ENCODE data around the gene PPT2. TPM values are rescaled to one million over a fixed set of nuclear protein-coding genes. Genes with fewer than 3 reads are reported as not detected.

The PPT2 gene
- total and polyA plus RNA-seq, 2 experiments from 2014 or later = 8.9 to 20.6 TPM

GRCh38 chr6:32191696-32192607 lies 38.0 kb downstream of the PPT2 start:
- Mint-ChIP-seq H3K9me3 (no peaks in the 10 kb centered on the region; the same call in 2 of the 3 replicates), H3K4me1 (peaks cover 64% of the 10 kb centered on the region), H3K36me3 (ENCODE audit: low read depth) (peaks cover 21% of the 10 kb centered on the region), H3K27ac (peak overlapping the region; percentile 78), H3K27me3 (ENCODE audit: insufficient read depth, low read depth, poor library complexity) (peaks cover 32% of the 10 kb centered on the region), H3K4me3 (peak overlapping the region; percentile 48)
- peaks cover 12% of the 10 kb centered on the region for H3K79me2 ChIP-seq (replicated peaks; ENCODE audit: insufficient read depth)
- peaks cover 16% of the 10 kb centered on the region for H3F3A ChIP-seq (replicated peaks; ENCODE audit: low read depth)
- ATAC-seq (no peak), DNase-seq (ENCODE audit: low spot score) (no peak)
- peak overlapping the region; percentile 43; the same call in 1 of the 2 replicates for H3K4me3 ChIP-seq
- TF ChIP-seq CTCF (conservative IDR thresholded peaks at IDR 0.05; ENCODE audit: low read depth in 2 of 2) (no peak), EZH2 (IDR thresholded peaks at IDR 0.05; ENCODE audit: low read depth, unreplicated experiment) (no peak), ZNF114 (CRISPR knock-in tag; IDR thresholded peaks at IDR 0.05) (no peak), NANOG (IDR thresholded peaks at IDR 0.05; ENCODE audit: borderline replicate concordance) (no peak), ZNF331 (CRISPR knock-in tag; IDR thresholded peaks at IDR 0.05; ENCODE audit: low read depth) (no peak), EZH2phosphoT487 (IDR thresholded peaks at IDR 0.05; ENCODE audit: unreplicated experiment) (no peak), REST (IDR thresholded peaks at IDR 0.05; ENCODE audit: unreplicated experiment) (no peak), CREB1 (CRISPR knock-in tag; IDR thresholded peaks at IDR 0.05; ENCODE audit: low read depth) (no peak), JUNB (IDR thresholded peaks at IDR 0.05; ENCODE audit: unreplicated experiment) (no peak), ETS1 (IDR thresholded peaks at IDR 0.05) (no peak), STAT1 (IDR thresholded peaks at IDR 0.05; ENCODE audit: unreplicated experiment) (no peak), ZNF462 (CRISPR knock-in tag; IDR thresholded peaks at IDR 0.05) (no peak)
- no peak overlapping the region for H2AFZ ChIP-seq
- H3K27ac ChIP-seq (ENCODE audit: low read depth) = no peak overlapping the region
- no peaks in the 10 kb centered on the region for H3K9me2 ChIP-seq (ENCODE audit: insufficient read depth)
- peaks cover 53% of the 10 kb centered on the region for H3K4me1 ChIP-seq (ENCODE audit: insufficient read depth)
- H3K4me2 ChIP-seq = peak overlapping the region; percentile 78
- no peaks in the 10 kb centered on the region for H3K27me3 ChIP-seq (ENCODE audit: insufficient read depth)
- no peaks in the 10 kb centered on the region for H4K20me1 ChIP-seq (replicated peaks; ENCODE audit: insufficient read depth)
- peaks cover 3% of the 10 kb centered on the region; the same call in 1 of the 2 replicates for H3K36me3 ChIP-seq (ENCODE audit: insufficient read depth)

All from GM23338 (cell line).